Common myeloid progenitor, CD34-positive (primary cell): Measurements from ENCODE around the gene AMY2B.
"Not testable (repeated sequence)": the region's sequence is repeated elsewhere in the genome, so short reads cannot be mapped to it uniquely, and the experiment has no call there.

ENCODE experiments used
- CTCF ChIA-PET: fragments of 350-600 bp; sonication (Branson Sonifier 250); formaldehyde crosslinking; loops from one replicate; lab custom pipeline; 2021; ENCODE audit warnings: antibody characterized with exemption; lab: Charles Lee
- POLR2A ChIA-PET: fragments of 350-600 bp; sonication (Branson Sonifier 250); formaldehyde crosslinking; loops from one replicate; lab custom pipeline; 2021; ENCODE audit warnings: antibody characterized with exemption; lab: Charles Lee
- DNase-seq, 3 donors: peaks; one replicate each; pipeline versions ENCODE4 v3.0.0 to v3.0.0-alpha.2; 2013
- H3K27ac ChIP-seq, 2 experiments: 1 replicate in 1 of 2; 2 replicates in 1 of 2; pipeline ENCODE4 v1.7.0; 2013; ENCODE audit warnings: inconsistent platforms in 2 of 2, low read length in 2 of 2, mild to moderate bottlenecking in 2 of 2, low read depth in 1 of 2, moderate library complexity in 1 of 2; ENCODE audit not compliant: severe bottlenecking in 2 of 2, insufficient read depth in 1 of 2, poor library complexity in 1 of 2
- H3K27me3 ChIP-seq, 5 experiments: replicated peaks in 2 of 5; 1 replicate in 3 of 5; 2 replicates in 2 of 5; pipeline versions ENCODE4 v1.6.1 to v1.7.0; 2013; ENCODE audit warnings: low read length in 4 of 5, mild to moderate bottlenecking in 2 of 5, moderate library complexity in 2 of 5, inconsistent platforms in 1 of 5; ENCODE audit not compliant: insufficient read depth in 5 of 5, control insufficient read depth in 4 of 5
- H3K36me3 ChIP-seq, 4 experiments: 1 replicate in 2 of 4; 2 replicates in 2 of 4; pipeline versions ENCODE4 v1.6.1 to v1.7.0; 2013; ENCODE audit warnings: low read length in 3 of 4, control low read depth in 1 of 4, mild to moderate bottlenecking in 1 of 4; ENCODE audit not compliant: control insufficient read depth in 4 of 4, insufficient read depth in 4 of 4
- H3K4me1 ChIP-seq, 4 experiments: 1 replicate in 3 of 4; 2 replicates in 1 of 4; pipeline versions ENCODE4 v1.6.1 to v1.7.1; 2013; ENCODE audit warnings: low read length in 3 of 4, mild to moderate bottlenecking in 3 of 4, control low read depth in 1 of 4, inconsistent platforms in 1 of 4, moderate library complexity in 1 of 4; ENCODE audit not compliant: control insufficient read depth in 4 of 4, insufficient read depth in 4 of 4; ENCODE audit errors: control extremely low read depth in 1 of 4
- H3K4me3 ChIP-seq, 7 experiments: 1 replicate in 4 of 7; 2 replicates in 3 of 7; pipeline versions ENCODE4 v1.5.1 to v1.7.0; 2013; ENCODE audit warnings: mild to moderate bottlenecking in 7 of 7, low read length in 6 of 7, moderate library complexity in 6 of 7, inconsistent platforms in 2 of 7, low read depth in 2 of 7, control low read depth in 1 of 7; ENCODE audit not compliant: insufficient read depth in 4 of 7, control insufficient read depth in 1 of 7; ENCODE audit errors: extremely low read depth in 1 of 7
- H3K9me3 ChIP-seq, 5 experiments: 1 replicate in 4 of 5; 2 replicates in 1 of 5; pipeline versions ENCODE4 v1.6.1 to v1.7.1; 2013; ENCODE audit warnings: low read length in 4 of 5, mild to moderate bottlenecking in 2 of 5, inconsistent platforms in 1 of 5, low read depth in 1 of 5, moderate library complexity in 1 of 5; ENCODE audit not compliant: control insufficient read depth in 4 of 5, insufficient read depth in 2 of 5; ENCODE audit errors: control extremely low read depth in 1 of 5
- WGBS: methylation state at CpG from one replicate; pipeline ENCODE4 v1.1.5; 2013; ENCODE audit not compliant: insufficient coverage; 5-methylcytosine and 5-hydroxymethylcytosine counted together

AMY2B gene

DNA sequence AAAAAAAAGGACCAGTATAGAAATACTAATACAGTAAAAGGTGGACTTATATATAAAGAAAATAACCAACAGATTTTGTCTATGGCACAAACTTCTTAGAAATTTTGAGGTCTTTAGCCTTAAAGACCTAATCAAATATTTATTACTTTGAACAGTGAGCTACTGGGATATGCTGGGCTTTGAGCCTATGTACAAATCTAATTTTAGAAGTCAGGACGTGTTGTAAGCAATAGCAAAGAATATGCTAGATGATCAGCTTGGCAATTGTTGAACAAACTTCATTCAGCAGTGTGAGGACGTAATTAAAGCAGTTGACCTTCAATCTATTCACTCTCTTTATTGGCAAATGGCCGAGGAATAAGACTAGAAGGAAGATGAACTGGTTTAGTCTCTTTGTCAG lies 31.4 kb downstream of the AMY2B start:
- H3K27me3 ChIP-seq, POLR2A ChIA-PET, H3K36me3 ChIP-seq, H3K27ac ChIP-seq, DNase-seq, H3K4me3 ChIP-seq, H3K4me1 ChIP-seq, CTCF ChIA-PET, H3K9me3 ChIP-seq: not testable (repeated sequence)
- WGBS = no CpG with 5 or more reads among the region's 3 CpGs

DNA sequence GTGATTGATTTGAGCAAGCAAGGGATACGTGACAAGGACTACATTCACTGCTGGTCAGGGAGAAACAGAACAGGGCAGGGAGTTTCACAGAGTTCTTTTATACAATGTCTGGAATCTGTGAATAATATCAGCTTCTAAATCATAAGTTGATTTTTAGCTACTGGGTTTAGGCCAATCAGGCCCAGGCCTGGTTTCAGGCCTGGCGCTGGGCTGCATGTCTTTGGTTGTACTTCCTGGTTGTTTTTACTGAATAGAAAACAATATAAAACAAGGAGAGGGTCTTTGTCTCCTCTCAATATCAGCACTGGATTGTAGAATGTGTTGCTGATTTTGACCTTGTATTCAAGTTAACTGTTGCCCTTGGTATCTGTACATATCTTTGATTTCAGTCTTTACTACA lies 45.0 kb downstream of the AMY2B start:
- H3K4me1 ChIP-seq = no peaks in the 10 kb centered on the region
- DNase-seq = no peak
- POLR2A ChIA-PET = no interaction called here
- H3K4me3 ChIP-seq = no peak overlapping the region
- CTCF ChIA-PET = no interaction called here
- WGBS = 88% methylated on average over 1 of the region's 2 CpGs
- no peaks in the 10 kb centered on the region for H3K27me3 ChIP-seq
- no peaks in the 10 kb centered on the region for H3K36me3 ChIP-seq
- no peaks in the 10 kb centered on the region for H3K9me3 ChIP-seq
- no peak overlapping the region for H3K27ac ChIP-seq

DNA sequence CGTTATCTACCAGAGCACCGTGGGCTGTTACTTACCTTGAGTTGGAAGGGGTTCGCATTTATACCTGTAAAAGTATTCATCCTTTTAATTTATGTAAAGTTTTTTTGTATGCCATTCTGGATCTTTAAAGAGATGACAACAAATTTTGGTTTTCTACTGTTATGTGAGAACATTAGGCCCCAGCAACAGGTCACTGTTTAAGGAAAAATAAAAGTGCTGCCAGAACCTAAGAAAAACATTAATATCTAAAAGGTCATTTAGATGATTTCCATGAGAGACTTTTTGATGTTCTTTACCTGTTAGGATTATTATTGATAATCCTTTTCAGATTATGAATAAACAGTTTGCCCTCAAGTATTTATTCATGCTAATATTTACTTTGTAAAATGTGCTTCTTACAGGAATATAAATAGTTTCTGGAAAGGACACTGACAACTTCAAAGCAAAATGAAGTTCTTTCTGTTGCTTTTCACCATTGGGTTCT lies 45.6 kb downstream of the AMY2B start, which contains the start of gene AMY2A:
Gene AMY2A (plus strand): TSS at position 434 of the 484 bp plus-strand sequence. CDS start 14 bp downstream, at position 448.
- H3K27ac ChIP-seq, DNase-seq, CTCF ChIA-PET, H3K9me3 ChIP-seq, POLR2A ChIA-PET, H3K27me3 ChIP-seq, H3K4me3 ChIP-seq, H3K36me3 ChIP-seq, H3K4me1 ChIP-seq: not testable (repeated sequence)
- no CpG with 5 or more reads among the region's 3 CpGs for WGBS

DNA sequence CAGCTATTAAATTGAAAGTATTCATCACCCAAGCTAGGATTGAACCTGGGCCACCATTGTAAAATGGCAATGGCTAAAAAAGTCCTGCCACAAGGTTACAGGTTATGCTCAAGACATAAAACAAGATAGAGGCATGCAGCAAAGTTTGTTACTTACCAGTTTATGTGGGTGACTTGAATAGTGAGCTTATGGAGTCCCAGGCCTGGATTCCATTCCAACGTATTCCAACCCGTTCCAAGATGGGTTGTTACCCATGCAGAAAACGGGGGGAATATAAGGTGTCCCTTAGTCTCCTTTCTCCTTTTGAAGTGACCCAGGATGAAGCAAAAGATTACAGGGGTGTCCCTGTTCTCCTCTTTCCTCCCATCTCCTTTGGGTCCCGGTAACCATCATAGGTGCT lies 56.0 kb downstream of the AMY2B start:
- DNase-seq, H3K9me3 ChIP-seq, H3K27me3 ChIP-seq, H3K36me3 ChIP-seq, H3K4me1 ChIP-seq, CTCF ChIA-PET, H3K4me3 ChIP-seq, POLR2A ChIA-PET, H3K27ac ChIP-seq: not testable (repeated sequence)
- WGBS = no CpG with 5 or more reads among the region's 4 CpGs
